KOPT-K1 (cell line): Measurements from ENCODE around the gene MAP4K5.
"Not testable (repeated sequence)": the region's sequence is repeated elsewhere in the genome, so short reads cannot be mapped to it uniquely, and the experiment has no call there.

Experiments
- H3K27ac ChIP-seq: fragments of 200-600 bp; sonication (generic); 2 replicates; pipeline ENCODE4 v1.5.1; 2016; ENCODE audit warnings: antibody characterized with exemption, mild to moderate bottlenecking, low read depth, low read length; ENCODE audit not compliant: poor library complexity, severe bottlenecking
- H3K36me3 ChIP-seq: fragments of 200-600 bp; sonication (generic); 2 replicates; pipeline ENCODE4 v1.5.1; 2017; ENCODE audit warnings: antibody characterized with exemption, mild to moderate bottlenecking, low read length, moderate library complexity; ENCODE audit not compliant: insufficient read depth
- H3K9me3 ChIP-seq: fragments of 200-600 bp; sonication (generic); 2 replicates; pipeline ENCODE4 v1.5.1; 2017; ENCODE audit warnings: antibody characterized with exemption, low read length, mild to moderate bottlenecking; ENCODE audit not compliant: insufficient read depth, poor library complexity, severe bottlenecking

The MAP4K5 gene

DNA sequence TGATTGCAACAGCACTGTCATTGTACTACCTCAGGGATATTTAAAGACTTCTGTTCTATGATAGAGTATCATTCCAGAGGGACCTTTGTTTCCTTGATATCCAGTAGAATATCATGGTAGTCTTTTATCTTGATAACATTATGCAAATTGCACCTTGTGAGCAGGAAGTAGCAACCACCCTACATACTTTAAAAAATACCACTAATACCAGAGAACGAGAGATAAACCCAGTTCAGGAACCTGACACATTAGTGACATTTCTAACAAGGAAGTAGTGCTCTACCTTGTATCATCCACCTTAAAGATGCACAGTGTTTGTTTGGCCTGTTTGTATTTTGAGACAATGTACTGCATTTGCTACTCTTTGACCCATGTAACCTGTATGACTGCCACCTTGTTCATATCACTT is 8.8 kb upstream of the MAP4K5 start:
- Histone ChIP-seq H3K27ac (no peak overlapping the region), H3K36me3 (no peaks in the 10 kb centered on the region), H3K9me3 (peaks cover 17% of the 10 kb centered on the region)

DNA sequence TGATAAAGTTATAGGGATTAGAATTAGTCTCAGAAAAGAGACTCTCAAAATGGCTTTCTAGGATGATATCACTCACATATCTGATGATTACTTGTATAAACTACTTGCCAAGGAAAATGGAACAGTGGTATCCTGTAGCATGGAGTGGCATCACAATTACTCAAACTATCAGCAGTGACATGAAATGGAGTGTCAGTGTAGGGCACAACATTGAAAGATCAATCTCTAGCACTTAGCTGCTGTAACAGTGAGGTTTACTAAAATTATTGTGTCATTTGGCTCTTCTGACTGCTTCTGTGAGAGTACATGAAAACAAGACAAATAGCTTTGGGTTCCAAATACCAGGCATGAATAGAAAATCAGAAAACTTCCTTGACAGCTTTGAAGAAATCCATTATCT is 6.7 kb upstream of the MAP4K5 start:
- Histone ChIP-seq H3K9me3 (peaks cover 17% of the 10 kb centered on the region), H3K36me3 (no peaks in the 10 kb centered on the region), H3K27ac (no peak overlapping the region)

DNA sequence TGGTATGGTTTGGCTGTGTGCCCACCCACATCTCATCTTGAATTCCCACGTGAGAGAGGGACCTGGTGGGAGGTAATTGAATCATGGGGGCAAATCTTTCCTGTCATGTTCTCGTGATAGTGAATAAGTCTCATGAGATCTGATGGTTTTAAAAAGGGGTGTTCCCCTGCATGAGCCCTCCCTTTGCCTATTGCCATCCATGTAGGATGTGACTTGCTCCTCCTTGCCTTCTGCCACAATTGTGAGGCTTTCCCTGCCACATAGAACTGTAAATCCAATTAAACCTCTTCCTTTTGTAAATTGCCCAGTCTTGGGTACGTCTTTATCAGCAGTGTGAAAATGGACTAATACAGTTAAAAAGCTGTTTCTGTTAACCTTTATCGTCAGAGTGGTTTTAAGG is 5.7 kb upstream of the MAP4K5 start:
- H3K9me3 ChIP-seq, result peaks cover 17% of the 10 kb centered on the region
- not testable (repeated sequence) for H3K36me3 ChIP-seq, H3K27ac ChIP-seq

DNA sequence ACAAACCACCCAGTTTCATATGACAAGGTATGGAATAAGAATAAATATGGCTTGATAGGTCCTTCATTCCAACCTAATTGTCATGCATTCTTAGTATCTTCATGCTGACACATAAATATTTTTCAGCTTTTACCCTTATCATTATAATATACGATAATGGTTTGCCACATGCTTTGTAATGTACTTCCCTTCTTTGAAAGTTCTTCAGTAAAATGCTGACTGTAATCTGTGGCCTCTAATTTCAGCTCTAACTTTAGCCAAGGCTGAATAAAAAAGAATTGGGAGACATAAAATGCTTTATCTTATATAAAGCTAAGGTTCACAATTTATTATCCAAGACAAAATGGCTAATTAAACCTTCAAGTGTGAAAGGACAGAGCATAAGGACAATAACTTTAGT is 2.6 kb upstream of the MAP4K5 start:
- peaks cover 17% of the 10 kb centered on the region for H3K9me3 ChIP-seq
- H3K27ac ChIP-seq, result no peak overlapping the region
- no peaks in the 10 kb centered on the region for H3K36me3 ChIP-seq

DNA sequence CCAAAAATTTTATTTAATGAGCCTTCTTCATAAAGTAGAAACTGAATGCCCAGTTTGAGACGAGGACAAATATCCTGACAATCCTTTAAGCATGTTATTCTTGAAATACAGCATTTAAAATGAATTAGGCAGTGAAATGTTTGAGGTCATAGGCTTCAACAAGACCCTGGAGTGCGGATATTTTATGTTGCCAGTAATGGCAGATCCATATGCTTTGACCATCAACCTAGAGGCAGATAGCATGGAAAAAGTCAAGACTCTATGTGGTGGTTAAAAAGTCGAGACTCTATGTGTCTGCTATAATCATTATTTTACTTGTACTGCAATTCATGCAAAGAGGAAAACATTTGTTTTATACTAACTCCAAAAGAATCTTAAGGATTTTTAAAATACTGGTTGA is 2.0 kb upstream of the MAP4K5 start:
- Histone ChIP-seq H3K9me3 (peaks cover 17% of the 10 kb centered on the region), H3K36me3 (no peaks in the 10 kb centered on the region), H3K27ac (no peak overlapping the region)

DNA sequence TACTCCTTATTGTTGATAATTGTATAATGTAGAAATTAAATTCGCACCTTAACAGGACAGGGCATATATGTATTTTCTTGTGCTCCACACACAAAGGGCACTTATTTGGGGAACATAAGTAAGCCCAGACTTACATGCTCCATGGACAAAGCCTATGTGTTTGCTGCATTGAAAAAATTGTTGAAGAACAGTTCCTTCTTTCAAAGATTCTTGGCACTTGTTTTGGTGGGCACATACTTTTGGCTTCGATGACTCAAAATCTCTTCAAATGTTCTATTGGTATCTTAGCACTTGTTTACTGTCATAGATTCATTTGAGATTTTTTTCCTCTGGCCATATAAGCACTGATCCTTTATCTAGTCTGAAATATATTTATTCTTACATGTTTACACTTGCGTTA is 1.4 kb upstream of the MAP4K5 start:
- Histone ChIP-seq H3K36me3 (no peaks in the 10 kb centered on the region), H3K27ac (no peak overlapping the region), H3K9me3 (peaks cover 17% of the 10 kb centered on the region)

DNA sequence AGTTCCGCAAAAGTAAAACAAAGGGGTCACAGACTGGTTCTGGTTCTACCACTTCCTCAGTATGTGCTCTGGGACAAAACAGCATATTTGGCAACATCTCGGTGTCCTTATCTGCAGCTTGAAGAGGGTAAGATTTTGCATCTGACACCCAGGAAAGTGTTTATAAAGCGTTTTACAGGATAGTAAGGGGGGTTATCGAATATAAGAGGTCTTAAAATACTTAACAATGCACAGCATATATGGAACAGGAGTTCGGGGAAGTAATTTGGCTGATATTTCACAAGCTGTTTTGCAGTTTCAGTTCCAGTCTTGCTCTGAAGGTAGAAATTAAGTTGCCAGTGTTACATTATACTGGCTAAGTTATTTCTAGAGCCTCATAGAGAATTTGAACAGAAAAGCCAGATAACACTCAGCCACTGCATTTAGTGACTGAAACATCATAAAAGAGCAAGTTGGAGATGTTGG is 904 bp upstream of the MAP4K5 start:
- H3K9me3 ChIP-seq, result peaks cover 15% of the 10 kb centered on the region
- no peak overlapping the region for H3K27ac ChIP-seq
- H3K36me3 ChIP-seq, result no peaks in the 10 kb centered on the region

DNA sequence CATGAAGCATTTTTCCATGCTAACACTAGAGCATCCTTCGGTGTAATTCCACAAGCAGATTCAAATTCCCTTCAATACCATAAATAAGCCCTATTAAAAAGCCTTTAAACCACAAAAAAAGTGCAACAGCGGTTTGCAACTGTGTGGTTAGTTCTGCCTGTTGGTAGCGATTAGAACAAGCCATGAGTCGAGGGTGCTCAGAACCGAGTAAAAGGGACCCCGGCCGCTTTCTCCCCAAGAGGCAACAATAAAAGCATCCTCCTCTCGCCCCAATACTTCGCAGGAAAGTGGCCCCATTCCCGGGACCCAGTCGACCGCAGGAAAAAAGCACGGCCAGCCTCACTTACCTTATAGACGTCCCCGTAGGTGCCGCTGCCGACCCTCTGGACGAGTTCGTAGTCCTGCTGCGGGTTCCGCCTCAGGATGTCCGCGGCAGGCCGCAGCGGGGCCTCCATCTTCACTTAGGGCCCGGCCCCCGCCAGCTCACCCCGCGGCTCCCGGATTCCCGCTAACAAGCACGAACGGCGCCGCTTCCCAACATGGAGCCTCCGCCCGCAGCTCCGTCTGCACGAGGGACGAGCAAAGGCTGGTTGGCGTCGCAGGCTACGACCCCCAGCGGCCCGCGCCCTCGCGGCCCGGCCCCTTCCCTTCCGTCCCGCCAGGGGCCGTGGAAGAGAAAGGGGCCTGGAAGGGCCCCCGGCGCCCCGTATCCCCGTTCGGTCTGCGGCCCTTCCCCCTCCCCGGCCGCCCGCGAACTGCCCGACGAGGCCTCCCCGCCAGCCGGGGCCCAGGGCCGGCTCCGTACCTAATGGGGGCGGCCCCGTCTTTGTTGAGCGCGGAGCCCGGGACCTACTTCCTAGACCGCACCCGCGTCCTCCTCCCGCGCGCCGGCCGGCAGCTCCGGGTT is 521 bp downstream of the MAP4K5 start:
- Histone ChIP-seq H3K9me3 (peaks cover 1% of the 10 kb centered on the region), H3K36me3 (no peaks in the 10 kb centered on the region), H3K27ac (peak overlapping the region; percentile 76)

DNA sequence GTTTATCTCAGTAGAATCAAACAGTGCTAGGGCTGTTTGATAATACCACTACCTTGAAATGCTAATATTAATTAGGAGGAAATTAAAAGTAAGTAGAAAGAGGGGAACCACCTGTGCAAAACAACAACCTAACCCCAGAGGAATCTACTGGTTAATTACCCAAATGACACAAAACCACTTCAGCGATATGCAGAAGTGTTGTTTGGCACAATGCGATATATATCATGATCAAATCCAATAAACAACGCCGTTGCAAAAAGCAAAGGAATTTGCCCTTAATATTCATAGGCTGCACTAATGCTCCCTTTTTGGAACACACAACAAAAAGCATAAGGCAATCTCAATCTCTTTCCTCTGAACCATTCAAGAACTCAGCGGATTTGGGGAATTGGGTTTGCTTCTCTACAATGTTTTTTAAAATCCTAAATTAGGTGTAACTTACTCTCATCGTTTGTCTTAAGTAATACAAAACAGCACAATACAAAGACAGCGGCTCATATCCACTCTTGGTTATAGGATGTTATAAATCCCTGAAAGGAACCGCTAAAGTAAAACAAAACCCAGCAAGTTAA is 1.5 kb downstream of the MAP4K5 start:
- Histone ChIP-seq H3K36me3 (no peaks in the 10 kb centered on the region), H3K27ac (no peak overlapping the region), H3K9me3 (no peaks in the 10 kb centered on the region)

DNA sequence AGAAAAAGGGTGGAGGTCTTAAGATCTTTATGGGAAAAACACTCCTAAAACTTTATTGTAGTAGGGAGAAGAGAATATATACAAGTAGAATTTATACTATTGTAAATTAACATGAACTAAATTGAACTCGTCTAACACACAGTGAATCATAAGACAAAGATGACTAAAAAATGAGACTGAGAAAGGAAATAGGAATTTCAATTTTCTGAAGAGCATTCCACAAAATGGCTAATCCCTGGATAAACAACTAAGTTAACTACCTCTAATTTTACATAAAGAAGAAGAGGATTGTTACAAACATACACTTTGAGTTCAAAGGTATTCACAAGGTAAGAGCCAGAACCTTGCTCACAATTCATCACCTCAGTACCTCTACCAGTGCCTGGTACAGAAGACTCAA is 2.0 kb downstream of the MAP4K5 start:
- no peaks in the 10 kb centered on the region for H3K9me3 ChIP-seq
- H3K27ac ChIP-seq, result no peak overlapping the region

DNA sequence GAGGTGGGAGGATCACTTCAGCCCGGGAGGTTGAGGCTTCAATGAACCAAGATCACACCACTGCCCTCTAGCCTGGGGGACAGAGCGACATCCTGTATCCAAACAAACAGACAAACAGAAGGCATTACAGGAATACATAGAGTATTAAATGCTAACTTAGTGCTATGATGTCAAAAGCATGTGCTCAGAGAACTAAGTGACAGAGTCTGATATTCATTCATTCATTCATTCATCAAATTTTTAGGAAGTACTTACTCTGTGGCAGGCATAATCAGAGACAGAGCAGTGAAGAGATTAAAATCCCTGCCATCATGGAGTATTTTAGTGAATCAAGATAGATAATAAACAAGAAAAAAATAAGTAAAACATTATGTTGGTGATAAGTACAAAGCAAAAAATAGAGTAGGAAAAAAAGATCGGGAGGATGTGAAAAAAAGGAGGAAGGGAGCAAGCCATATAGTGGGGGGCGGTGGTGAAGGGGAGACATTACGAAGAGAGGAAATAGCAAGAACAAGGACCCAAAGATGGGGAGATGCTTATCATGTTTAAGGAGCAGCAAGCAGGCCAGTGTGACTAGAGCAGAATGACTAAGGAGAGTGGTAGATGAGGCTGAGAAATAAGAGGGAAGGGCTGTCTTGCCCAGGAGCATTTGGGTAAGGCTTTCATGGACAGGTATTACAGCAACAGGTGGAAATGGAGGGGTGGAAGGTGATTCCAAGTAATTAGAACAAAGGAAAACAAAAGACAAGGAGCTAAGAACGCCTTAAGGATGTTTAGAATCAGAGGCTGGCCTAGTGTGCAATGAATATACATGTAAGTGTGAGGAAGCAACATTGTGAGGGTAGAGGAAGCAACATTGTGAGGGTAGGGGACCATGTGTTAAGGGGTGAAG is 2.8 kb downstream of the MAP4K5 start:
- Histone ChIP-seq H3K9me3 (no peaks in the 10 kb centered on the region), H3K27ac (no peak overlapping the region), H3K36me3 (no peaks in the 10 kb centered on the region)

More for the DNA sequence above, 2.0 kb downstream of the MAP4K5 start:
- H3K36me3 ChIP-seq, result no peaks in the 10 kb centered on the region

DNA sequence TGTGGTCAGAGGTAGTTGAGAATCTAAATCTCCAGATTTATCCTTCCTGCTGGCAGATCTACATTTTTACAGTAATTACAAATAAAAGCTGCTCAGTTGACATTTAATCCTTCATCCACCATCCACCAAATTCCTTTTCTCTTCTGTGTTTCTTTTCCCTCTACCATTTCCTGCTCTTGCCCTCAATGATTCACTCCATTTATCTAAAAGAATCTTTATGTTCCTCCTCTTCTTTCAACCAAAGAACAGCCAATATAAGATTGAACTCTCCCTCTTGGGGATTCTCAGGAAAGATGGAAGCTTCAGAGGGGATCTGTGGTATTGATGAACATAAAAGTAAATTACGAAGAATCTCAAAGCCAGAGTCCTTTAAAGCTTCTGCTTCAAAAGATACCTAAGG is 4.4 kb downstream of the MAP4K5 start:
- Histone ChIP-seq H3K36me3 (no peaks in the 10 kb centered on the region), H3K9me3 (no peaks in the 10 kb centered on the region)

DNA sequence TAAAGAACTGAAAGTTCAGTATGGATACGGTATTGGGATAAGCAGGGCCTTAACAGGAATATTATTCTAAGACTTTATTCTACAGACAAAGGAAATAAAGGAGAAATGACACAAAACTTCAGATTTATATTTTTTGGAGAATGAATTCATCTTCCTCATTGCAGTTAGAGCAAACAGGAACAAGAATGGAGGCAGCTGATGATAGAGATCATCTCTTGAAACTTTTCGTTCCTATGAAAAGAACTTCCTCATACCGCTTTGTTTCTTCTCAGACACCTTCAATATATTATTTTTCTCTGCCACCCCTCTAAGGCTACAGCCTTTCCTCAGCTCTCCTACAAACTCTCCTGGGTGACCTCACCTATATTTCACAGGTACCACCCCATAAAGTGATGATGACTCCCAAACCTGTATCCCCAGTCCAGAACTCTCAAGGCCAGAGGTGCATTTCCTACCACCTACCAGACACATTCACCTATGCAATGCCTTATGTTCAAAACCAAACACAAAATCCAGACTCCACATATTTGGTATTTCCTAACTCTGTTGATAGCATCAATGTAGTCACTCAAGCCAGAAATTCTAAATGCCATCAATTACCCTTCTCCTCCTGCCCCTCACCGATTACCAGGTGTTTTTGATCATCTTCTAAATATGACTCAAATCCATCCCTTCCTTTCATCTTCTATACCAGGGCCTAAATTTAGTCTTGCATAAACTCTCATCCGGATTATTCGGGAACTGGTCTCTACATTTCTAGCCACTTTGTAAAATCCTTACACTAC is 7.4 kb downstream of the MAP4K5 start:
- H3K36me3 ChIP-seq, result no peaks in the 10 kb centered on the region
- H3K9me3 ChIP-seq, result no peaks in the 10 kb centered on the region
- no peak overlapping the region for H3K27ac ChIP-seq

More for the DNA sequence above, 4.4 kb downstream of the MAP4K5 start:
- no peak overlapping the region for H3K27ac ChIP-seq

DNA sequence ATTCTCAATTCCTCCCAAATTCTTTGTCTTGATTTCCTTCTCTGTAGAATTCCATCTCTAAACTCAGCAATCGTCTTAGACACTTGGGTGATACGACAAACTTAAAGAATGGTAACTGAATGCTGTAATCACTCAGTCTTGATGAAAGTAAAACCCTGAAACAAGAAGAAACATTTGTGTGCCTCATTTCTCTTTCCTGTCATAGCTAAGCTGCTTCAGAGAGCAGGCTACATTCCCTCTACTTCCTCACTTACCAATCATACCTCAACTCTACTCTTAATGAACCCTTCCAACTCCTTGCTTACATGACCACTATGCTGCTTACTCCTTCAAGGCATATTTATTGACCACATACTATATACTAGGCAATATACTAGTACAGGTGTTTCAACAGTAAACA is 8.3 kb downstream of the MAP4K5 start:
- Histone ChIP-seq H3K9me3 (no peaks in the 10 kb centered on the region), H3K27ac (no peak overlapping the region), H3K36me3 (no peaks in the 10 kb centered on the region)
